Tibial artery (tissue), 4 donors: Measurements from ENCODE around the gene VPS8.

Experiments
- DNase-seq, 2 donors: peaks; one replicate each; pipeline ENCODE4 v3.0.0-alpha.2; 2019
- H3K27ac ChIP-seq, 2 donors: fragments of 200-600 bp; sonication (generic) in 1 of 2; 1 replicate in 1 of 2; 2 replicates in 1 of 2; pipeline ENCODE4 v1.5.1; 2018 to 2019; ENCODE audit warnings: mild to moderate bottlenecking in 1 of 2
- H3K27me3 ChIP-seq, 2 donors: fragments of 200-600 bp; sonication (generic) in 1 of 2; one replicate each; pipeline versions ENCODE4 v1.5.1 to v1.6.0; 2016 to 2019
- H3K36me3 ChIP-seq, 3 donors: fragments of 200-600 bp; sonication (generic) in 2 of 3; one replicate each; pipeline ENCODE4 v1.5.1; 2016 to 2019; ENCODE audit warnings: mild to moderate bottlenecking in 2 of 3
- H3K4me1 ChIP-seq, 4 donors: fragments of 200-600 bp; sonication (generic) in 2 of 4; 1 replicate in 3 of 4; 2 replicates in 1 of 4; pipeline ENCODE4 v1.5.1; 2016 to 2019
- H3K4me3 ChIP-seq, 2 donors: fragments of 200-600 bp; sonication (generic) in 1 of 2; 1 replicate in 1 of 2; 2 replicates in 1 of 2; pipeline ENCODE4 v1.5.1; 2018 to 2019; ENCODE audit warnings: mild to moderate bottlenecking in 2 of 2
- H3K9me3 ChIP-seq, 3 donors: fragments of 200-600 bp; sonication (generic) in 1 of 3; one replicate each; pipeline ENCODE4 v1.5.1; 2016 to 2019
- CTCF ChIP-seq, 2 experiments: fragments of 200-600 bp in 1 of 2; fragments of 450-650 bp in 1 of 2; IDR thresholded peaks; one replicate each; pipeline ENCODE4 v1.5.1; 2017 to 2019; ENCODE audit warnings: antibody characterized with exemption in 2 of 2, mild to moderate bottlenecking in 1 of 2, moderate library complexity in 1 of 2
- intact Hi-C: fragments of 100-400 bp; cut with DNase I; formaldehyde crosslinking; loops from one replicate; pipeline ENCODE4 v1.15.0; 2023; ENCODE audit warnings: low total_unique reads

VPS8 gene

GRCh38 chr3:184884359-184885017, 72.5 kb downstream of the VPS8 start:
- Histone ChIP-seq H3K36me3 (peaks cover 0 to 26% (median 26%) of the 10 kb centered on the region in 3 donors), H3K4me3 (no peak overlapping the region), H3K9me3 (no peaks in the 10 kb centered on the region), H3K27me3 (no peaks in the 10 kb centered on the region), H3K27ac (no peak overlapping the region), H3K4me1 (no peaks in the 10 kb centered on the region)
- DNase-seq = no peak
- TF ChIP-seq CTCF (IDR thresholded peaks at IDR 0.05) = no peak
- intact Hi-C loops = no loop called here

GRCh38 chr3:184885112-184885511, 73.1 kb downstream of the VPS8 start:
- peaks cover 0 to 27% (median 26%) of the 10 kb centered on the region in 3 donors for H3K36me3 ChIP-seq
- H3K27ac ChIP-seq = no peak overlapping the region
- intact Hi-C loops = no loop called here
- no peak for TF ChIP-seq CTCF (IDR thresholded peaks at IDR 0.05)
- H3K9me3 ChIP-seq = no peaks in the 10 kb centered on the region
- H3K4me1 ChIP-seq = no peaks in the 10 kb centered on the region
- H3K4me3 ChIP-seq = no peak overlapping the region
- no peak for DNase-seq
- H3K27me3 ChIP-seq = no peaks in the 10 kb centered on the region

GRCh38 chr3:184887574-184887973, 75.6 kb downstream of the VPS8 start:
- intact Hi-C loops = no loop called here
- peaks cover 0 to 30% (median 26%) of the 10 kb centered on the region in 3 donors for H3K36me3 ChIP-seq
- no peak for DNase-seq
- TF ChIP-seq CTCF (IDR thresholded peaks at IDR 0.05) = no peak
- H3K4me3 ChIP-seq = no peak overlapping the region
- no peaks in the 10 kb centered on the region for H3K27me3 ChIP-seq
- H3K27ac ChIP-seq = no peak overlapping the region
- no peaks in the 10 kb centered on the region for H3K4me1 ChIP-seq
- no peaks in the 10 kb centered on the region for H3K9me3 ChIP-seq

DNA sequence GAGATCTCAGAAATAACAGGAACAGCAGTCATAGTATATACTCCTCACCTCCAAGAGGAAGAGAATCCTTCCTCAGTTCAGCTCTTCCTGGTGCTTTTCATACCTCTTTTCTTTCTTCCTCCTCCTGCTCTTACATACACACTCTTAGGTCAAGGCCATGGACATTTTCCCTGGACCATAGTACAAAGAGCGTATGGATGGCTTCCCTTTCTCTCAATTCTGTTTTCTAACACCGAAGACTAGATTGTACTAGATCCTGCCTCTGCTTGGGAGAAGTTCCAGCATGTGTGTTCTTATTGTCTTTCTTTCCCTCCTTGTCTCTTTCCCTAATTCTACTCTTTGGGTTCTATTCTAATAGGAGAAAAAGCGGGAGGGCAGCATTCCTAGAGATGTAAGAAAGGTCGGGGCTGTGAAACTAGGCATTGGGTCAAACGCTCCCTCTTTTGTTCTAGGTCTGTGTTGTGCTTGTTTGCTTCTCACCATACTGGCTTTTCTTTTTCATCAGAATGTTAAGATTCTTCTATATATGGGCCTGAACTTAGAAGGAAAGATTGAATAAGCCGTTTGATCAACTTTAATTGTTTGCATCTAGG, 77.4 kb downstream of the VPS8 start:
- Histone ChIP-seq H3K27me3 (no peaks in the 10 kb centered on the region), H3K27ac (no peak overlapping the region), H3K4me3 (no peak overlapping the region), H3K9me3 (no peaks in the 10 kb centered on the region), H3K4me1 (no peaks in the 10 kb centered on the region), H3K36me3 (peaks cover 0 to 34% (median 30%) of the 10 kb centered on the region in 3 donors)
- DNase-seq = no peak
- intact Hi-C loops = no loop called here
- TF ChIP-seq CTCF (IDR thresholded peaks at IDR 0.05) = no peak

GRCh38 chr3:184894051-184894450, 82.1 kb downstream of the VPS8 start:
- Histone ChIP-seq H3K4me1 (no peaks in the 10 kb centered on the region), H3K27ac (no peak overlapping the region), H3K9me3 (no peaks in the 10 kb centered on the region), H3K36me3 (peaks cover 0 to 12% (median 6%) of the 10 kb centered on the region in 3 donors), H3K4me3 (no peak overlapping the region), H3K27me3 (no peaks in the 10 kb centered on the region)
- no peak for TF ChIP-seq CTCF (IDR thresholded peaks at IDR 0.05)
- no peak for DNase-seq
- intact Hi-C loops = no loop called here
